HG03469 (cell line): ENCODE measurements around the gene CDKL2.
A peak's percentile ranks its signal among the peaks of the same experiment; 100 is the strongest.
"Not testable (repeated sequence)": the region's sequence is repeated elsewhere in the genome, so short reads cannot be mapped to it uniquely, and the experiment has no call there.

Source experiments
- ATAC-seq: cut with Tn5 transposase; IDR thresholded peaks from one replicate; pipeline ENCODE4 v1.9.1; 2021; ENCODE audit warnings: mild to moderate bottlenecking, moderate library complexity, moderate number of reproducible peaks; ENCODE audit not compliant: unreplicated experiment

CDKL2 gene

DNA sequence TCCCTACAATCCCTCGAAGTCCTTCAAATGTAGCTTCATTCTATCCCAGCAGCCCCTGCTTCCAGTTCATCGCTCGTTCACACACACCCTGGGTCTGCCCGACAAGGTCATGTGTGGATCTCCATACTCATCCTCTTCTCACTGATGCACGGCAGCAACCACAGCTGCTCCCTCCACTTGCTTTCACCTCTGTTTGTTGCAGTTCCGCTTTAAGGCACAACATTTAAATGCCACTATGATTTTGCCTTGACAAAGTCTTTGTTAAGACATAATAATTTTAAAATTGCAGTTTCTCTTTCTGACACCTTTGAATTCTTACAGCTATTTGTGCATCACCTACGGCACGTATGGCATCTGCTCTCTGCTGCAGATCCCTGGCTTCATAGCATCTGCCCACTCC, 72.6 kb downstream of the CDKL2 start:
- no peak for ATAC-seq

DNA sequence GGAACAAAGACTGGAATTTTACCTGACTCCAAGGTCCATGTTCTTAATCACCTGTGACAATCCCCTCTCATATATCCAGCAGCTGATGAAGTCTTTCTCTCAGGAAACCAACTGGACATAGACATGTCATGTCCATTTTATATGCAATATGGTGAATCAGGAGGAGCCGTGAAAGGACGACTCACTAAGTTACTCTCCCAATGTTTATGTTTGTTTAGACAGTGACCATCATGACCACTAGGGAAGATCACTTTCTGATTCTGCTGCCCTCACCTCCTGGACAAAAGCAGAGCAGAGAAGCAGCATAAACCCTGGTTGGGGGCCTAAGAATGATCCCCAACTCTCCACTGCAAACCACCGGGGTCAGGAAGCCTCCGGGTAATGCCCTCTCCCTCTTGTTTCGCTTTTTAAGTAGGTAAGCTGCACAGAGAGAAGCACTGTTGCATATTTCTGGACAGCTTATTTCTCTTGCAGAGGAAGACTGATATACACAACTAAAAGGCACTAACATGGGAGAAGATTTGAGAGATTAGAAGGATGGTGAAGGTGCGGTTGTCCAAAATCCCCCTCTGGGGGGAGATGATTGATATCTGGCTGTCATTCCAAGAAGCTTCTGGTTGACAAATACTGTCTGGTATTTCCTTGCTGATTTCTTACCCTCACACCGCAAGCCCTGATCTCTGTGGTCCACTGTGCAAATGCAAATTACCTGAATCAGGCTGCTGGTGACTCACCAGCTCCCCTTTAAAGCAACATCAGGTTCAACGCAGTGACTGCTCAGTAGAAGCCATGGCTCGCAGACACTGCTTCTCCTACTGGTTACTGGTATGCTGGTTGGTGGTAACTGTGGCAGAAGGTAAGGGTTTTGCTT, 74.8 kb downstream of the CDKL2 start, which contains the start of gene ODAPH:
Gene ODAPH (plus strand): TSS at position 773 of the 871 bp plus-strand sequence. CDS start 17 bp downstream, at position 790.
- ATAC-seq, result peak; percentile 98

DNA sequence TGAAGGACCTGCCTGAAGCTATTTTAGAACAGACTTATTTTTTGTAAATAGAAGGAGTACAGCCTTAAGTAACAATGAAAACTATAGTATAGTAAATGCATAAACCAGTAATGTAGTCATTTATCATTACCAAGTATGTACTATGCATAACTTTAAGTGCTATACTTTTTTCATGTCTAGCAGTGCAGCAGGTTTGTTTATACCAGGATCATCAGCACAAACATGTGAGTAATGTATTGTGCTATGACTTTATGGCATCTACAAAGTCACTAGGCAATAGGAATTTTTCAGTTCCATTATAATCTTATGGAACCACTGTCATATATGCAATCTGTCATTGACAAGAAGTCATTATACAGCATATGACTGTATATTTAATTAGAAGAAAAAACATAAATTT, 77.9 kb downstream of the CDKL2 start:
- ATAC-seq, result no peak

DNA sequence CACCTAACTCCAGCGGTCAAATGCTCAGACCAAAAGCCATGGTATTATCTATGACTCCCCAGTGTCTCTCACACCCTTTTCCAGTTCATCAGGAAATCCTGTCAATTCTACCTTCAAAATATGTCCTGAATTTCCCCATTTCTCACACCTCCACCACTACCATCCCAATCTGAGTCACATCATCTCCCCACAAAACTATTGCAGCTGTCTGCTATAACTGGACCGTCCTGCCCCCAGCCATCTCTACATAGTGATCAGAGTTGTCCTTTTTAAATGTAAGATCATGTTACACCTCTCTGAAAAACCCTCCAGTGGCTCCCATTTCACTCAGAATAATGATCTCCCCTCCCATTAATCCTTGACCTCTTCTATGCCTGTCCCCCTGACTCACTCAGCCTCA, 81.3 kb downstream of the CDKL2 start:
- ATAC-seq, result no peak

DNA sequence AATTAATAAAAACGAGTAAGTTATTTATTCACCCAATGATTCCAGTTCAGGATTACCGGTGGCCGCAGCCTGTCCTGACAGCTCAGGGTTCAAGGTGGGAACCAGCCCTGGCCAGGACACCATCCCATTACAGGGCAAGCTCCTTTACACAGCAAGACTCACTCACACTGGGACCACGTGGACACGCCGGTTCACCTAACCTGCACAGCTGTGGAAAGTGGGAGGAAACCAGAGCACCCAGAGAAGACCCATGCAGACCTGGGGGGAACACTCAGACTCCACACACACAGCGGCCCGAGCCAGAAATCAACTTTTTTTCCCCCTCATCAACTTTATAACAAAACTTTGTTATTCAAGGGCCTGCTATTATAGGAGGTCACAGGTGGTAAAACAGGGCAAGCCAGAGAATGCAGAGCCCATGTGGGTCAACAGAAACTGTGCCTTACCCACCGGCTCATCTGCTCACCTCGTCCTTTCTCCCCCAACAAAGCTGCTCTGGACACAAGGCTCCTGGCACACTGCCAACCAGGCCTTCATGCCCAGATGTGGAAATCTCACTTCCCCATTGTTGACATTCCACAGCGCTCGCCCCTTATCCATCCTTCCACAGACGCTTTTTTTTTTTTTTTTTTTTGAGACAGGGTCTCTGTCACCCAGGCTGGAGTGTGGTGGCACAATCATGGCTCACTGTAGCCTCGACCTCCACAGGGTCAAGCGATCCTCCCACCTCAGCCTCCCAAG, 82.5 kb downstream of the CDKL2 start:
- no peak for ATAC-seq

DNA sequence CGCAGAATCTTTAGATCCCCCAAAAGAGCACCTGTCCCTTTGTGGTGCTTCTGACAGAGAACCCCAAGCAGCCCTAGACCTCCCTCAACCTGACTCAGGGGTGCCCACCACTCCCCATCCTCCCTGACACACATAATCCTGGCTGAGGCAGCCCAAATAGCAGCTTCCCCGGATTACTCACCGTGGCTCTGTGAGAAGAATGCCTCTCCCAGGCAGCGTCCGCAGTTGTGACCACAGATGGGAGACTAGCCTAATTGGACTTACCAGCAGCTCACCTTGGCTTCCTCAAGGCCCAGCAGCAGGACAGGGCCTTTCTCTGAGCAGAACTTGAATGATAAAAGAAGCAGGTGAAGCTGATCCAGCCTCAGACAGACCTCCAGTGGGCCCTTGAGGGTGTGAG, 84.8 kb downstream of the CDKL2 start:
- no peak for ATAC-seq

DNA sequence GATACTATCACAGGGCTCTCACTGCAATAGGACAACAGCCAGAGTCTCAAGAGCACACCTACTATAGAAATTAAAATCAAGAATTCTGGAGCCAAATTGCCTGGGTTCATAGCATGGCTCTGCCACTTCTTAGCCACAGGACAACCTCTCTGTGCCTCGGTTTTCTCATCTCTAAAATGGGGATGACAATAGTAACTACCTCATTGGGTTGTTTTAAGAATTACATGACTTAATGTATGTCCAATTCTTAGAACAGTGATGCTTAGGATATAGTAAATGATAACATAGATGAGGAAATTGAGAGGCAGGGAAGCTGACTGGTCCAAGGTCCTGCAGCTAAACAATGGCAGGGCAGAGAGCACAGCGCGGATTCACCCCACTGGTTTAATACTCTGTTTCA, 85.5 kb downstream of the CDKL2 start:
- ATAC-seq, result no peak

DNA sequence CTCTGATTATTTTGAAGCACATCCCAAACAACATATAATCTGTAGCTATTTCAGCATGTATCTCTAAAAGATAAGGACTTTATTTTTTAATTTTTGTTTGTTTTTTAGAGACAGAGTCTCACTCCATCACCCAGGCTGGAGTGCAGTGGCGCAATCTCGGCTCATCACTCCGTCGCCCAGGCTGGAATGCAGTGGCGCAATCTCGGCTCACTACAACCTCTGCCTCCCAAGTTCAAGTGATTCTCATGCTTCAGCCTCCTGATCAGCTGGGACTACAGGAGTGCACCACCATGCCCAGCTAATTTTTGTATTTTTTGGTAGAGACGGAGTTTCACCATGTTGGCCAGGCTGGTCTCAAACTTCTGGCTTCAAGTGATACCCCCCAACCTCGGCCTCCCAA, 86.1 kb downstream of the CDKL2 start:
- not testable (repeated sequence) for ATAC-seq

DNA sequence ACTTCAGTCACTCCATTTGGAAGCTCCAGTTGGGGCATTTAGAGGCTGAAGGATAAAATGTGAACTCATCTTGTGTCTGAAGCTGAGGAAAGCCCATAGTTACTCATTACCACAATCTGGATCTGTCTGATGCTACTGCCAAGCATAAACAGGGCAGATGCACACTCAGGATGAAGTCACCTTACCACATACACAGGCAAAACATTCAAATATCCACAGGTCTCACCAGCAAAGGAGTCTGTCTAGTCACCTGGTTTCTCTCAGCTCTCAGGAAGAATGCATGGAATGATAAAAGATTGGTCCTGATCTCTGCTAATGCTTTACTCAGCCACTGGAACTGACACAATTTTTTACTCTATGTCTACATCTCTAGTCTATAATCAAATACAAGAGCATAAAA, 87.5 kb downstream of the CDKL2 start:
- no peak for ATAC-seq

DNA sequence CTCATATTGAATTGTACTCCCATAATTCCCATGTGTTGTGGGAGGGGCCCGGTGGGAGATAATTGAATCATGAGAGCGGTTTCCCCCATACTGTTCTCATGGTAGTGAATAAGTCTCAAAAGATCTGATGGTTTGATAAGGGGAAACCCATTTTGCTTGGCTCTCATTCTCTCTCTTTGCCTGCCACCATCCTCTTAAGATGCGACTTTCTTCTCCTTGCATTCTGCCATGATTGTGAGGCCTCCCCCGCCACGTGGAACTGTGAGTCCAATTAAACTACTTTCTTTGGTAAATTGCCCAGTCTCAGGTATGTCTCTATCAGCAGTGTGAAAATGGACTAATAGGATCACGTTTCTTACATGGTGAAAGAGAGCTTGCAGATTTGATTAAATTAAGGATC, 93.0 kb downstream of the CDKL2 start:
- not testable (repeated sequence) for ATAC-seq

DNA sequence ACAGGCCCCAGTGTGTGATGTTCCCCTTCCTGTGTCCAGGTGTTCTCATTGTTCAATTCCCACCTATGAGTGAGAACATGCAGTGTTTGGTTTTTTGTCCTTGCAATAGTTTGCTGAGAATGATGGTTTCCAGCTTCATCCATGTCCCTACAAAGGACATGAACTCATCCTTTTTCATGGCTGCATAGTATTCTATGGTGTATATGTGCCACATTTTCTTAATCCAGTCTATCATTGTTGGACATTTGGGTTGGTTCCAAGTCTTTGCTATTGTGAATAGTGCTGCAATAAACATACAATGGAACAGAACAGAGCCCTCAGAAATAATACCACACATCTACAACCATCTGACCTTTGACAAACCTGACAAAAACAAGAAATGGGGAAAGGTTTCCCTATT, 96.4 kb downstream of the CDKL2 start:
- not testable (repeated sequence) for ATAC-seq

DNA sequence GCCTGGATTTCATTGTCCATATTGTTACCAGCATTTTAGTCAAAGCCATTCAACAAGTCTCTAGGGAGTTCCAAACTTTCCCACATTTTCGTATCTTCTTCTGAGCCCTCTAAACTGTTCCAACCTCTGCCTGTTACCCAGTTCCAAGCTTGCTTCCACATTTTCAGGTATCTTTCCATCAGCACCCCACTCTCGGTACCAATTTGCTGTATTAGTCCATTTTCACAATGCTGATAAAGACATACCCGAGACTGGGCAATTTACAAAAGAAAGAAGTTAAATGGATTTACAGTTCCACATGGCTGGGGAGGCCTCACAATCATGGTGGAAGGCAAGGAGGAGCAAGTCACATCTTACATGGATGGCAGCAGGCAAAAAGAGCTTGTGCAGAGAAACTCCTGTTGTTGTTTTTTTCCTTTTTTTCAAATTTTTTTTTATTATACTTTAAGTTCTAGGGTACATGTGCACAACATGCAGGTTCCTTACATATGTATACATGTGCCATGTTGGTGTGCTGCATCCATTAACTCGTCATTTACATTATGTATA, 96.9 kb downstream of the CDKL2 start:
- not testable (repeated sequence) for ATAC-seq

DNA sequence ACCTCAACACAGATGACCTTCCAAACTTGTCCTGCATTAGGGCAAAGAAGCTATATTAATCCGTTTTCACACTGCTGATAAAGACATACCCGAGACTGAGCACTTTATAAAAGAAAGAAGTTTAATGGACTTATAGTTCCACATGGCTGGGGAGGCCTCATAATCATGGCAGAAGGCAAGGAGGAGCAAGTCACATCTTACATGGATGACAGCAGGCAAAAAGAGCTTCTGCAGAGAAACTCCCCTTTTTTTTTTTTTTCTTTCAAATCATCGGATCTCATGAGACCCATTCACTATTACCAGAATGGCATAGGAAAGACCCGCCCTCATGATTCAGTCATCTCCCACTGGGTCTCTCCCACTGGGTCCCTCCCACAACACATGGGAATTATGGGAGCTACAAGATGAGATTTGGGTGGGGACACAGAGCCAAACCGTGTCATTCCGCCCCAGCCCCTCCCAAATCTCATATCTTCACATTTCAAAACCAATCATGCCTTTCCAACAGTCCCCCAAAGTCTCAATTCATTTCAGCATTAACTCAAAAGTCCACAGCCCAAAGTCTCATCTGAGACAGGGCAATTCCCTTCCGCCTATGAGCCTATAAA, 98.7 kb downstream of the CDKL2 start:
- not testable (repeated sequence) for ATAC-seq

DNA sequence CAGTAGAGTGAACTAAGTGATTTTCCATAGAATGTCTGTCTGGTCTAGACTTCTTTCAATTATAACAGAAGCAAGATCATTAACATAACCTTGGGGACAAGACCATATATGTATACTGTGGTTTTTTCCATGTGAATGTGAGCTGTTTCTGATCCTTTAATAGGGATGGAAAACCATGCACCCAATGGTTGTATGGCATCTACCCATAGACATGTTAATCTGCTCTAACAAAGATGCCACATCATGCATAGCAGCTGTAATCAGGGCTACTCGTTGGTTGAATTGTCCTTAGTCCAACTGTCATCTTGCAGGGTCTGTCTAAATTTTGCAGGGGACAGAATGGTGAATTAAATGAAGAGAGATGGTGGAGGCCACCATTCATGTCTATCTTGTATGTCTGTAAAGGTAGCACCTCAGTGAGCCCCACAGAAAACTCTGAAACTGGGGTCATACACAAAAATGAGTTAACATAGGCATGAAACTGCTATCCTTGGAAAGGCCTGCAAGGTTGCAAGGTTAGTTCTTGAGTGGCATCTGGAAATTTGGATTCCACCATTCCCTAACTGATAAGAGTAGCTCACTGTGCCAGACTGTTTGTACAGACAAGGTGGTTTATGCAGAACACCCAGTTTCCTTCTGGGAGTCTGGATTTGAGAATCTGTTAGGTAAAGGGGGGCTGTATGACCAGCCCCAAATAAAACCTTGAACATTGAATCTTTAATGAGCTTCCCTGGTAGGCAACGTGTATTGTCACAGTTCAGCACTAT, 99.6 kb downstream of the CDKL2 start:
- ATAC-seq, result no peak
